HepG2 (cell line): ENCODE measurements around the gene G6PC3. TPM values are rescaled to one million over a fixed set of nuclear protein-coding genes. Genes with fewer than 3 reads are reported as not detected.

ENCODE experiments used
- ATM ChIP-seq: fragments of 450-650 bp; IDR thresholded peaks from 2 replicates; pipeline ENCODE4 v1.7.1; 2017; ENCODE audit warnings: mild to moderate bottlenecking, borderline replicate concordance
- YEATS2 ChIP-seq: sonication (generic); formaldehyde crosslinking; IDR thresholded peaks from 2 replicates; pipeline ENCODE4 v1.4.0; 2020; ENCODE audit warnings: missing genetic modification reagents, borderline replicate concordance
- ZKSCAN5 ChIP-seq: sonication (generic); formaldehyde crosslinking; IDR thresholded peaks from 2 replicates; pipeline ENCODE4 v1.5.1; 2020; ENCODE audit warnings: mild to moderate bottlenecking, missing genetic modification reagents
- ZNF232 ChIP-seq: sonication (generic); formaldehyde crosslinking; IDR thresholded peaks from 2 replicates; pipeline ENCODE4 v1.4.0; 2020; ENCODE audit warnings: missing genetic modification reagents, borderline replicate concordance
- polyA plus RNA-seq, 8 experiments: library from polyadenylated mRNA; depleted of rRNA in 3 of 8; stranded (reverse) in 7 of 8; unstranded in 1 of 8; fragments of >200 nt; fragmentation: Illumina TruSeq in 4 of 8; extraction: Trizol in 4 of 8; gene quantifications; 2 replicates each; pipeline versions ENCODE4 v1.2.1 to v1.2.3, GENCODE V29; 2011 to 2016; ENCODE audit warnings: low read depth in 4 of 8, missing spikeins in 1 of 8, mixed read lengths in 1 of 8; ENCODE audit not compliant: insufficient read depth in 1 of 8
- total RNA-seq, 5 experiments: library from RNA; depleted of rRNA; stranded (reverse); fragments of >200 nt; fragmentation: Illumina TruSeq; extraction: Trizol; gene quantifications; 2 replicates each; pipeline ENCODE4 v1.2.3, GENCODE V29; 2016; ENCODE audit warnings: low read depth in 1 of 5
- TF ChIP-seq, protein P1 (sequence below): sonication (generic); formaldehyde crosslinking; IDR thresholded peaks from 2 replicates; pipeline ENCODE4; 2020; ENCODE audit warnings: missing genetic modification reagents, mild to moderate bottlenecking, borderline replicate concordance
- TF ChIP-seq, protein P2 (sequence below): sonication (generic); formaldehyde crosslinking; IDR thresholded peaks from 2 replicates; pipeline ENCODE4 v1.9.0; 2021; ENCODE audit warnings: missing genetic modification reagents, mild to moderate bottlenecking, borderline replicate concordance
- TF ChIP-seq, protein P3 (sequence below): sonication (generic); formaldehyde crosslinking; IDR thresholded peaks from 2 replicates; pipeline ENCODE4 v1.5.1; 2020; ENCODE audit warnings: missing genetic modification reagents, mild to moderate bottlenecking, borderline replicate concordance
- TF ChIP-seq, protein P4 (sequence below): sonication (generic); formaldehyde crosslinking; IDR thresholded peaks from 2 replicates; pipeline ENCODE4 v1.5.0; 2020; ENCODE audit warnings: mild to moderate bottlenecking, missing genetic modification reagents
- TF ChIP-seq, protein P5 (sequence below): sonication (generic); formaldehyde crosslinking; IDR thresholded peaks from 2 replicates; pipeline ENCODE4 v1.4.0; 2020; ENCODE audit warnings: missing genetic modification reagents
- TF ChIP-seq, protein P6 (sequence below): IDR thresholded peaks from 2 replicates; pipeline ENCODE4 v1.6.1; 2012; ENCODE audit warnings: low read depth, low read length, improper control_type of control experiment
- TF ChIP-seq, protein P7 (sequence below): sonication (generic); formaldehyde crosslinking; IDR thresholded peaks from 2 replicates; pipeline ENCODE4 v1.4.0; 2020; ENCODE audit warnings: missing genetic modification reagents
- TF ChIP-seq, protein P8 (sequence below): sonication (generic); formaldehyde crosslinking; IDR thresholded peaks from 2 replicates; pipeline ENCODE4 v1.4.0; 2020; ENCODE audit warnings: missing genetic modification reagents

The G6PC3 gene
- total and polyA plus RNA-seq, 2 of the 13 experiments (the other 11 are each of a cell fraction or from before 2014, with no cell fraction given), result 38.5 to 75.8 TPM

DNA sequence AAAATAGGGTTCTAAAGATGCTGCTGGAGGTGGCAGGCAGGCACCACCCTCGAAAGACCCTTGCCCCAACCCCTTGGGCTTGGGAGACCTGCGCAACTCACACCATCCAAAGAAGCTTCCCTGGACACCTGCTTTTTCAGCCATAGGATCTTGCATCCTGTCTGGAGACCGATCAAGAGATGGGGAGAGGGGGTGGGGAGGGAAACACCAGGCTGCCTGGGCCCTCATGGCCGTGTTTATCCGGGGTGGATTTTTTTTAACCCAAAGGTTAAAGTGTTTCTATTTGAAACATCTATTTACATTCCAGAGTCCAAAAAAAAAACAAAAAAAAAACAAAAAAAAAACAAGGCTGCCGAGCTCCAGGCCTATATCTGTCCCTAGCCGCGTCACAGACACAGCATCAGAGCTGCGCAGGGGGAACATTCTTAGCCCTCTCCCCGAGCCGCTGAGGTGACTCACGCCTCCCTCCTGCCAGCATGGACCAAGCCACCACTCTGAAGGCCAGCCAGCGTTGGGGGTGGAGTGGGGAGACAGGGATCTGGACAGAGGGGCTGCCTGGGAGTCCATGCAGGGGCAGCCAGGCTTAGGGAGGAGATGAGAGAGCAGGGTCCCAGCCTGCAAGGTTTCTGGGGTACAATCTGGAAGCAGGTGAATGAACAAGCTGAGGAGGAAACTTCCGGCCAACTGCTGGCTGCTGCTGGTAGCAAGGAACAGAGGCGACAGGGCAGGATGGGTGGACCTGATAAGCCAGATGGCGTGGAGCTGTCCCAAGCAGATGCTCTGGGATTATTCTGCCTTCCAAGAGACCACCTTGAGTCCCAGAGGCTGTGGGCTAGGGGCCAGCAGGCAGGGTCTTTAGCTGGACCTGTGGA, 38.1 kb downstream of the G6PC3 start (continued):
- TF ChIP-seq, protein P1, sequence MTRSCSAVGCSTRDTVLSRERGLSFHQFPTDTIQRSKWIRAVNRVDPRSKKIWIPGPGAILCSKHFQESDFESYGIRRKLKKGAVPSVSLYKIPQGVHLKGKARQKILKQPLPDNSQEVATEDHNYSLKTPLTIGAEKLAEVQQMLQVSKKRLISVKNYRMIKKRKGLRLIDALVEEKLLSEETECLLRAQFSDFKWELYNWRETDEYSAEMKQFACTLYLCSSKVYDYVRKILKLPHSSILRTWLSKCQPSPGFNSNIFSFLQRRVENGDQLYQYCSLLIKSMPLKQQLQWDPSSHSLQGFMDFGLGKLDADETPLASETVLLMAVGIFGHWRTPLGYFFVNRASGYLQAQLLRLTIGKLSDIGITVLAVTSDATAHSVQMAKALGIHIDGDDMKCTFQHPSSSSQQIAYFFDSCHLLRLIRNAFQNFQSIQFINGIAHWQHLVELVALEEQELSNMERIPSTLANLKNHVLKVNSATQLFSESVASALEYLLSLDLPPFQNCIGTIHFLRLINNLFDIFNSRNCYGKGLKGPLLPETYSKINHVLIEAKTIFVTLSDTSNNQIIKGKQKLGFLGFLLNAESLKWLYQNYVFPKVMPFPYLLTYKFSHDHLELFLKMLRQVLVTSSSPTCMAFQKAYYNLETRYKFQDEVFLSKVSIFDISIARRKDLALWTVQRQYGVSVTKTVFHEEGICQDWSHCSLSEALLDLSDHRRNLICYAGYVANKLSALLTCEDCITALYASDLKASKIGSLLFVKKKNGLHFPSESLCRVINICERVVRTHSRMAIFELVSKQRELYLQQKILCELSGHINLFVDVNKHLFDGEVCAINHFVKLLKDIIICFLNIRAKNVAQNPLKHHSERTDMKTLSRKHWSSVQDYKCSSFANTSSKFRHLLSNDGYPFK (CRISPR knock-in tag), result no peak
- TF ChIP-seq ZNF232, result no peak
- TF ChIP-seq ATM, result no peak
- TF ChIP-seq, protein P2, sequence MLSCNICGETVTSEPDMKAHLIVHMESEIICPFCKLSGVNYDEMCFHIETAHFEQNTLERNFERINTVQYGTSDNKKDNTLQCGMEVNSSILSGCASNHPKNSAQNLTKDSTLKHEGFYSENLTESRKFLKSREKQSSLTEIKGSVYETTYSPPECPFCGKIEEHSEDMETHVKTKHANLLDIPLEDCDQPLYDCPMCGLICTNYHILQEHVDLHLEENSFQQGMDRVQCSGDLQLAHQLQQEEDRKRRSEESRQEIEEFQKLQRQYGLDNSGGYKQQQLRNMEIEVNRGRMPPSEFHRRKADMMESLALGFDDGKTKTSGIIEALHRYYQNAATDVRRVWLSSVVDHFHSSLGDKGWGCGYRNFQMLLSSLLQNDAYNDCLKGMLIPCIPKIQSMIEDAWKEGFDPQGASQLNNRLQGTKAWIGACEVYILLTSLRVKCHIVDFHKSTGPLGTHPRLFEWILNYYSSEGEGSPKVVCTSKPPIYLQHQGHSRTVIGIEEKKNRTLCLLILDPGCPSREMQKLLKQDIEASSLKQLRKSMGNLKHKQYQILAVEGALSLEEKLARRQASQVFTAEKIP (CRISPR knock-in tag), result no peak
- no peak for TF ChIP-seq ZKSCAN5 (CRISPR knock-in tag)
- TF ChIP-seq, protein P3, sequence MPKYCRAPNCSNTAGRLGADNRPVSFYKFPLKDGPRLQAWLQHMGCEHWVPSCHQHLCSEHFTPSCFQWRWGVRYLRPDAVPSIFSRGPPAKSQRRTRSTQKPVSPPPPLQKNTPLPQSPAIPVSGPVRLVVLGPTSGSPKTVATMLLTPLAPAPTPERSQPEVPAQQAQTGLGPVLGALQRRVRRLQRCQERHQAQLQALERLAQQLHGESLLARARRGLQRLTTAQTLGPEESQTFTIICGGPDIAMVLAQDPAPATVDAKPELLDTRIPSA (CRISPR knock-in tag), result no peak
- TF ChIP-seq, protein P4, sequence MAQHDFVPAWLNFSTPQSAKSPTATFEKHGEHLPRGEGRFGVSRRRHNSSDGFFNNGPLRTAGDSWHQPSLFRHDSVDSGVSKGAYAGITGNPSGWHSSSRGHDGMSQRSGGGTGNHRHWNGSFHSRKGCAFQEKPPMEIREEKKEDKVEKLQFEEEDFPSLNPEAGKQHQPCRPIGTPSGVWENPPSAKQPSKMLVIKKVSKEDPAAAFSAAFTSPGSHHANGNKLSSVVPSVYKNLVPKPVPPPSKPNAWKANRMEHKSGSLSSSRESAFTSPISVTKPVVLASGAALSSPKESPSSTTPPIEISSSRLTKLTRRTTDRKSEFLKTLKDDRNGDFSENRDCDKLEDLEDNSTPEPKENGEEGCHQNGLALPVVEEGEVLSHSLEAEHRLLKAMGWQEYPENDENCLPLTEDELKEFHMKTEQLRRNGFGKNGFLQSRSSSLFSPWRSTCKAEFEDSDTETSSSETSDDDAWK (CRISPR knock-in tag), result no peak
- TF ChIP-seq, protein P5, sequence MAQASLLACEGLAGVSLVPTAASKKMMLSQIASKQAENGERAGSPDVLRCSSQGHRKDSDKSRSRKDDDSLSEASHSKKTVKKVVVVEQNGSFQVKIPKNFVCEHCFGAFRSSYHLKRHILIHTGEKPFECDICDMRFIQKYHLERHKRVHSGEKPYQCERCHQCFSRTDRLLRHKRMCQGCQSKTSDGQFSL (CRISPR knock-in tag), result peak; percentile 71; the same call in 1 of the 2 replicates
- TF ChIP-seq YEATS2 (CRISPR knock-in tag), result no peak
- TF ChIP-seq, protein P6, sequence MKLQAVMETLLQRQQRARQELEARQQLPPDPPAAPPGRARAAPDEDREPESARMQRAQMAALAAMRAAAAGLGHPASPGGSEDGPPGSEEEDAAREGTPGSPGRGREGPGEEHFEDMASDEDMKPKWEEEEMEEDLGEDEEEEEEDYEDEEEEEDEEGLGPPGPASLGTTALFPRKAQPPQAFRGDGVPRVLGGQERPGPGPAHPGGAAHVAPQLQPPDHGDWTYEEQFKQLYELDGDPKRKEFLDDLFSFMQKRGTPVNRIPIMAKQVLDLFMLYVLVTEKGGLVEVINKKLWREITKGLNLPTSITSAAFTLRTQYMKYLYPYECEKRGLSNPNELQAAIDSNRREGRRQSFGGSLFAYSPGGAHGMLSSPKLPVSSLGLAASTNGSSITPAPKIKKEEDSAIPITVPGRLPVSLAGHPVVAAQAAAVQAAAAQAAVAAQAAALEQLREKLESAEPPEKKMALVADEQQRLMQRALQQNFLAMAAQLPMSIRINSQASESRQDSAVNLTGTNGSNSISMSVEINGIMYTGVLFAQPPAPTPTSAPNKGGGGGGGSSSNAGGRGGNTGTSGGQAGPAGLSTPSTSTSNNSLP, result peak; percentile 60
- TF ChIP-seq, protein P7, sequence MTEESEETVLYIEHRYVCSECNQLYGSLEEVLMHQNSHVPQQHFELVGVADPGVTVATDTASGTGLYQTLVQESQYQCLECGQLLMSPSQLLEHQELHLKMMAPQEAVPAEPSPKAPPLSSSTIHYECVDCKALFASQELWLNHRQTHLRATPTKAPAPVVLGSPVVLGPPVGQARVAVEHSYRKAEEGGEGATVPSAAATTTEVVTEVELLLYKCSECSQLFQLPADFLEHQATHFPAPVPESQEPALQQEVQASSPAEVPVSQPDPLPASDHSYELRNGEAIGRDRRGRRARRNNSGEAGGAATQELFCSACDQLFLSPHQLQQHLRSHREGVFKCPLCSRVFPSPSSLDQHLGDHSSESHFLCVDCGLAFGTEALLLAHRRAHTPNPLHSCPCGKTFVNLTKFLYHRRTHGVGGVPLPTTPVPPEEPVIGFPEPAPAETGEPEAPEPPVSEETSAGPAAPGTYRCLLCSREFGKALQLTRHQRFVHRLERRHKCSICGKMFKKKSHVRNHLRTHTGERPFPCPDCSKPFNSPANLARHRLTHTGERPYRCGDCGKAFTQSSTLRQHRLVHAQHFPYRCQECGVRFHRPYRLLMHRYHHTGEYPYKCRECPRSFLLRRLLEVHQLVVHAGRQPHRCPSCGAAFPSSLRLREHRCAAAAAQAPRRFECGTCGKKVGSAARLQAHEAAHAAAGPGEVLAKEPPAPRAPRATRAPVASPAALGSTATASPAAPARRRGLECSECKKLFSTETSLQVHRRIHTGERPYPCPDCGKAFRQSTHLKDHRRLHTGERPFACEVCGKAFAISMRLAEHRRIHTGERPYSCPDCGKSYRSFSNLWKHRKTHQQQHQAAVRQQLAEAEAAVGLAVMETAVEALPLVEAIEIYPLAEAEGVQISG (CRISPR knock-in tag), result peak; percentile 58
- TF ChIP-seq, protein P8, sequence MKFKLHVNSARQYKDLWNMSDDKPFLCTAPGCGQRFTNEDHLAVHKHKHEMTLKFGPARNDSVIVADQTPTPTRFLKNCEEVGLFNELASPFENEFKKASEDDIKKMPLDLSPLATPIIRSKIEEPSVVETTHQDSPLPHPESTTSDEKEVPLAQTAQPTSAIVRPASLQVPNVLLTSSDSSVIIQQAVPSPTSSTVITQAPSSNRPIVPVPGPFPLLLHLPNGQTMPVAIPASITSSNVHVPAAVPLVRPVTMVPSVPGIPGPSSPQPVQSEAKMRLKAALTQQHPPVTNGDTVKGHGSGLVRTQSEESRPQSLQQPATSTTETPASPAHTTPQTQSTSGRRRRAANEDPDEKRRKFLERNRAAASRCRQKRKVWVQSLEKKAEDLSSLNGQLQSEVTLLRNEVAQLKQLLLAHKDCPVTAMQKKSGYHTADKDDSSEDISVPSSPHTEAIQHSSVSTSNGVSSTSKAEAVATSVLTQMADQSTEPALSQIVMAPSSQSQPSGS, result peak; percentile 35; the same call in 1 of the 2 replicates
